Natural killer cell treated with Interleukin-12 subunit alpha and Interleukin-12 subunit beta and Interleukin-15 and Interleukin-18, amount 100 ng/mL, for 72 hours (primary cell): ENCODE data around the gene PHLPP1. TPM values are rescaled to one million over a fixed set of nuclear protein-coding genes. Genes with fewer than 3 reads are reported as not detected.
"Not testable (repeated sequence)": the region's sequence is repeated elsewhere in the genome, so short reads cannot be mapped to it uniquely, and the experiment has no call there.

Experiments
- ATAC-seq, 2 donors: fragments of 150-1000 bp; cut with Tn5 transposase in 1 of 2; sonication (Bioruptor Pico), chemical (Tn5 transposase) in 1 of 2; 2 replicates each; pipeline ENCODE4 v1.10.0; 2021
- DNase-seq: peaks from one replicate; pipeline ENCODE4 v3.0.0; 2022; ENCODE audit warnings: low spot score
- H3K27ac Mint-ChIP-seq, 2 donors: 1 replicate in 1 of 2; 2 replicates in 1 of 2; pipeline ENCODE4 v1.8.0; 2022; ENCODE audit warnings: mixed read lengths in 2 of 2, mild to moderate bottlenecking in 1 of 2, moderate library complexity in 1 of 2
- H3K27me3 Mint-ChIP-seq, 2 donors: 1 replicate in 1 of 2; 2 replicates in 1 of 2; pipeline ENCODE4 v1.8.0; 2022; ENCODE audit warnings: mixed read lengths in 2 of 2
- H3K36me3 Mint-ChIP-seq: one replicate; pipeline ENCODE4 v1.8.0; 2022; ENCODE audit warnings: mixed read lengths
- H3K4me1 Mint-ChIP-seq, 2 donors: 1 replicate in 1 of 2; 2 replicates in 1 of 2; pipeline ENCODE4 v1.8.0; 2022; ENCODE audit warnings: low read depth in 2 of 2, mixed read lengths in 2 of 2, mild to moderate bottlenecking in 1 of 2
- H3K4me3 Mint-ChIP-seq: one replicate; pipeline ENCODE4 v1.8.0; 2022; ENCODE audit warnings: mixed read lengths
- H3K9me3 Mint-ChIP-seq: 2 replicates; pipeline ENCODE4 v1.8.0; 2022; ENCODE audit warnings: mixed read lengths
- total RNA-seq, 2 donors: library from RNA; stranded (reverse); gene quantifications; one replicate each; pipeline ENCODE4 v1.2.3, GENCODE V29; 2022

Gene PHLPP1
- 10 to 100 TPM in 1 of 2 donors, 1 to 10 TPM in 1; 8.3 to 12.7 TPM for total RNA-seq

DNA sequence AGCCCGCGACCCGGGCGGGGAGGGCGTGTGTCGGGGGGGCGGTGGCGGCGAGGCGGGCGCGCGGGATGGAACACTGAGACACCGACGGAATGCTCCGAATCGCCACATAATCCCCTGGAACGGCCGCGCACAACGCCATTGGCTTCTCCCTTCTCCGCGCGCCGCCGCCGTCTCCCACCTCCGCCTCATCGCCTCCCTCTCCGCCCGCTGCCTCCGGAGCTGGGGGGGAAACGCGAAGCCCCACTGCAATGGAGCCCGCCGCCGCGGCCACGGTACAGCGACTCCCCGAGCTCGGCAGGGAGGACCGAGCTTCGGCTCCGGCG, at the start of gene PHLPP1:
TSS of gene PHLPP1 (plus strand) at position 106 of the 323 bp plus-strand sequence. CDS start at position 249, 143 bp downstream.
- H3K4me3 Mint-ChIP-seq = peak within 1 kb of the TSS; percentile 84
- peaks cover 0 to 5% of the 10 kb centered on the region in 2 donors for H3K27me3 Mint-ChIP-seq
- ATAC-seq = peak in 1 of 2 donors; percentile 59
- peaks cover 23 to 30% of the 10 kb centered on the region in 2 donors for H3K4me1 Mint-ChIP-seq
- peak within 1 kb of the TSS; percentile 65 to 78 for H3K27ac Mint-ChIP-seq
- H3K9me3 Mint-ChIP-seq = no peaks in the 10 kb centered on the region
- no peak for DNase-seq
- no peaks in the 10 kb centered on the region for H3K36me3 Mint-ChIP-seq

DNA sequence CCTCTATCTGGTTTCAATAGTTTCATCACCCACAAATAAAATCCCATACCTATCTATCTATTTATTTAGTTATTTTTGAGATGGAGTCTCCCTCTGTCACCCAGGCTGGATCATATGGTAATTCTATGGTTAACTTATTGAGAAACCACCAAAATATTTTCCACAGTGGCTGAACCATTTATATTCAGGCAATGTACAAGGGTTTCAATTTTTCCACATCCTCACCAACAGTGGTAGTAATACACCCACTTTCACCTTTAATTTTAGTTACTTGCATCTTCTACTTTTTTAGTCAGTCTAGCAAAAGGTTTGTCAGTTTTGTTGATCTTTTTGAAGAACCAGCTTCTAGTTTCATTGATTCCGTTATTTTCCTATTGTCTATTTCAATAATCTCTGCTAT, 46.1 kb upstream of the PHLPP1 start:
- ATAC-seq (no peak), DNase-seq (no peak)
- H3K27ac Mint-ChIP-seq = no peak overlapping the region
- no peak overlapping the region for H3K4me3 Mint-ChIP-seq
- peaks cover 2% of the 10 kb centered on the region for H3K9me3 Mint-ChIP-seq
- peaks cover 10 to 14% of the 10 kb centered on the region in 2 donors for H3K27me3 Mint-ChIP-seq
- H3K4me1 Mint-ChIP-seq = no peaks in the 10 kb centered on the region
- peaks cover 6% of the 10 kb centered on the region for H3K36me3 Mint-ChIP-seq

DNA sequence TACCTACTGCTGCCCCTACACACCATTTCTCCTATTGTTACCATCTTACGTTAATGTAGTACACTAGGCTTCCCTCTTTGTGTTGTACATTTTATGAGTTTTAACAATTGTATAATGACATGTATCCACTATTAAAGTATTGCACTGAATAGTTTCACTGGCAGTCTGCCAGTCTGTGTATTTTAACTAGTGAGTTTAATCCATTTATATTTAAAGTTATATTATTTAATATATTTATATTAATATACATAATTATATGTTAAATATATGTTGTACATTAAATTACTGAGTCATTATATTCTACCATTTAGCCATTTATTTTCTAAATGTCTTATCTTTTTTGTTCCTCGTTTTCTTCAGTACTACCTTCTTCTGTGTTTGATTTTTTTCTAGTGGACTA, 44.8 kb upstream of the PHLPP1 start:
- DNase-seq (no peak), ATAC-seq (no peak)
- H3K4me3 Mint-ChIP-seq = no peak overlapping the region

DNA sequence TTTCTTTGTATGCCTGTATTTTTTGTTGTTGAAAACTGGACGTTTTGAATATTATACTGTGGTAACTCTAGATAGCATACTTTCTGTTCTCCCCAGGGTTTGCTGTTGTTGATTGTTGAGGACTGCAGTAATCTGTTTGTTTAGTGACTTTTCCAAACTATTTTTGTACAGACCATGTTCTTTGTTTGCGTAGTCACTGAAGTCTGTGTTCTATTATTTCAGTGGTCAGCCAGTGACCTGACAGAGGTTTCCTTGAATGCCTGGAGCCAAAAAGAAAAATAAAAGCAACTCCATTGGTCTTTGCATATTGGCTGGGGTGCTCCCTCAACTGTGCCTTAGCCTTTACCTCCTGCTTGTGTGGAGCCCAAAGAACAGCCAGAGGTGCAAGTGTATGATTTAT, 42.7 kb upstream of the PHLPP1 start:
- DNase-seq (no peak), ATAC-seq (no peak)
- H3K36me3 Mint-ChIP-seq = peaks cover 6% of the 10 kb centered on the region
- H3K27ac Mint-ChIP-seq = no peak overlapping the region
- H3K4me1 Mint-ChIP-seq = no peaks in the 10 kb centered on the region
- peaks cover 14 to 18% of the 10 kb centered on the region in 2 donors for H3K27me3 Mint-ChIP-seq
- peaks cover 2% of the 10 kb centered on the region for H3K9me3 Mint-ChIP-seq
- H3K4me3 Mint-ChIP-seq = no peak overlapping the region

More for the DNA sequence above, 44.8 kb upstream of the PHLPP1 start:
- H3K27ac Mint-ChIP-seq = no peak overlapping the region
- peaks cover 14 to 18% of the 10 kb centered on the region in 2 donors for H3K27me3 Mint-ChIP-seq
- H3K36me3 Mint-ChIP-seq = peaks cover 6% of the 10 kb centered on the region
- peaks cover 2% of the 10 kb centered on the region for H3K9me3 Mint-ChIP-seq
- no peaks in the 10 kb centered on the region for H3K4me1 Mint-ChIP-seq

DNA sequence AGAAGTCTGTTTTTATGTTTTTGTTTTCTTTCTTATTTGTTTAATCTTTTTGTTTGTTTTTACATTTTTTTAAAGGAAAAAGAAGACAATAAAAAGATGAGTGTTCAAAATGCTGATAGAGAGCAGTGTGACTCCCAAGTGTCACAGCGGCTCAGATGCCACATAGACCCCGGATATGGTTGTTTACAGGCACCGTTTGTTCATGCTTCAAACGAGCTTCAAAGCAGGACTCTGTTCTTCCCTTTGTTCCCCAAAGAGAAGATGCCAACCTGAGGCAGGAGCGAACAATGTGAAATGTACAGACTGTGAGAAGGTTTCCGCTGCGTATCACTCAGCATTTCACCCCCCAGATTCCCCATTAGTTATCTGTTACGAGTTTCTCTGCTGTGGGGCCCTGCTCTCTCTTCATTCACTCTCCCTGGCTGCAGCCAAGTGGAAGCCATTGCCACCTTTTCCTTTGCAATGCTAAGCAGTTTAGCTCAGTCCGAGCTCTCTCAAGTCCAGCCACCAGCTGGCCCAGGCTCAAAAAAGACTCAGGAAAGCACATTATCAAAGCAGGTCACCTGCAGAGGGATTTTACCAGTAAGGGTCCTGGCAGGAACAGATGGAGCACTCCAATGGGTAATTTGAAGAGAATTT, 36.4 kb upstream of the PHLPP1 start:
- H3K4me1 Mint-ChIP-seq = no peaks in the 10 kb centered on the region
- no peak for ATAC-seq
- H3K27me3 Mint-ChIP-seq = peaks cover 4 to 6% of the 10 kb centered on the region in 2 donors
- no peaks in the 10 kb centered on the region for H3K36me3 Mint-ChIP-seq
- no peak overlapping the region for H3K27ac Mint-ChIP-seq
- H3K4me3 Mint-ChIP-seq = no peak overlapping the region
- no peak for DNase-seq
- no peaks in the 10 kb centered on the region for H3K9me3 Mint-ChIP-seq

- Mint-ChIP-seq H3K4me3 (no peak overlapping the region), H3K36me3 (no peaks in the 10 kb centered on the region), H3K4me1 (no peaks in the 10 kb centered on the region), H3K9me3 (no peaks in the 10 kb centered on the region), H3K27me3 (peaks cover 4 to 6% of the 10 kb centered on the region in 2 donors), H3K27ac (no peak overlapping the region)
- no peak for DNase-seq
- no peak for ATAC-seq
Observed at GRCh38 chr18:62682371-62682770, 33.0 kb upstream of the PHLPP1 start.

DNA sequence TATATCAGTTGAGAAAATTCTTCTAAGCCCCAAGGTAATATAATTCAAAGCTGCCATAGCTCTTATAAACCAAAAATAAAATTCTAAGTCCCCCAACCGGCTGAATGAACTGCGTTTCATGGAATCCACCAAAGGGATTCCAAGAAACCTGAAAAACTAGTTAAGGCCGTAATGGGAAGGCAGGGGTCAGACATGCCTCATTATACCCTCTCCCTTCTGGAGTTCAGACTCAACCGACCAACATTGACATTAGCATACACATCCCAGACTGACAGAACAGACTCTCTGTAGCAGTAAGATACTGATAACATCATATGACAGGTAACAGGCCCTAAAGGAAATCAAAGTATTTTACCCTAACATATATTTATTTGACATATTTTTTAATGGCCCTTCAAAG, 31.4 kb upstream of the PHLPP1 start:
- Mint-ChIP-seq H3K27me3 (peaks cover 4 to 6% of the 10 kb centered on the region in 2 donors), H3K9me3 (peaks cover 5% of the 10 kb centered on the region), H3K4me3 (no peak overlapping the region), H3K36me3 (peaks cover 8% of the 10 kb centered on the region), H3K27ac (no peak overlapping the region), H3K4me1 (no peaks in the 10 kb centered on the region)
- DNase-seq (no peak), ATAC-seq (no peak)

GRCh38 chr18:62688743-62689317, 26.5 kb upstream of the PHLPP1 start:
- H3K4me3 Mint-ChIP-seq = no peak overlapping the region
- H3K9me3 Mint-ChIP-seq = peaks cover 9% of the 10 kb centered on the region
- no peak overlapping the region for H3K27ac Mint-ChIP-seq
- ATAC-seq (no peak), DNase-seq (no peak)
- H3K27me3 Mint-ChIP-seq = peaks cover 7 to 19% of the 10 kb centered on the region in 2 donors
- H3K4me1 Mint-ChIP-seq = no peaks in the 10 kb centered on the region
- peaks cover 20% of the 10 kb centered on the region for H3K36me3 Mint-ChIP-seq

- ATAC-seq = no peak
Observed at GRCh38 chr18:62690236-62690815, 25.0 kb upstream of the PHLPP1 start.

GRCh38 chr18:62693659-62694058, 21.7 kb upstream of the PHLPP1 start:
- H3K36me3 Mint-ChIP-seq = peaks cover 13% of the 10 kb centered on the region
- no peak for ATAC-seq

More at GRCh38 chr18:62690236-62690815, 25.0 kb upstream of the PHLPP1 start:
- no peaks in the 10 kb centered on the region for H3K4me1 Mint-ChIP-seq
- H3K27ac Mint-ChIP-seq = no peak overlapping the region
- H3K4me3 Mint-ChIP-seq = no peak overlapping the region
- H3K27me3 Mint-ChIP-seq = peaks cover 4 to 15% of the 10 kb centered on the region in 2 donors
- DNase-seq = no peak
- peaks cover 9% of the 10 kb centered on the region for H3K9me3 Mint-ChIP-seq
- peaks cover 20% of the 10 kb centered on the region for H3K36me3 Mint-ChIP-seq

GRCh38 chr18:62697636-62698035, 17.7 kb upstream of the PHLPP1 start:
- DNase-seq (no peak), ATAC-seq (no peak)
- Mint-ChIP-seq H3K36me3 (no peaks in the 10 kb centered on the region), H3K27ac (no peak overlapping the region), H3K4me1 (peaks cover 0 to 3% of the 10 kb centered on the region in 2 donors), H3K9me3 (no peaks in the 10 kb centered on the region), H3K27me3 (peaks cover 6 to 17% of the 10 kb centered on the region in 2 donors), H3K4me3 (no peak overlapping the region)

More at GRCh38 chr18:62693659-62694058, 21.7 kb upstream of the PHLPP1 start:
- Mint-ChIP-seq H3K4me3 (no peak overlapping the region), H3K27ac (no peak overlapping the region), H3K9me3 (peaks cover 4% of the 10 kb centered on the region), H3K4me1 (no peaks in the 10 kb centered on the region), H3K27me3 (peaks cover 6 to 21% of the 10 kb centered on the region in 2 donors)
- DNase-seq = no peak

- no peak for DNase-seq
- peaks cover 11 to 17% of the 10 kb centered on the region in 2 donors for H3K27me3 Mint-ChIP-seq
- no peaks in the 10 kb centered on the region for H3K36me3 Mint-ChIP-seq
- H3K9me3 Mint-ChIP-seq = no peaks in the 10 kb centered on the region
- H3K27ac Mint-ChIP-seq = no peak overlapping the region
- no peak for ATAC-seq
- H3K4me1 Mint-ChIP-seq = peaks cover 0 to 3% of the 10 kb centered on the region in 2 donors
- no peak overlapping the region for H3K4me3 Mint-ChIP-seq
Observed at GRCh38 chr18:62702259-62702658, 13.1 kb upstream of the PHLPP1 start.

DNA sequence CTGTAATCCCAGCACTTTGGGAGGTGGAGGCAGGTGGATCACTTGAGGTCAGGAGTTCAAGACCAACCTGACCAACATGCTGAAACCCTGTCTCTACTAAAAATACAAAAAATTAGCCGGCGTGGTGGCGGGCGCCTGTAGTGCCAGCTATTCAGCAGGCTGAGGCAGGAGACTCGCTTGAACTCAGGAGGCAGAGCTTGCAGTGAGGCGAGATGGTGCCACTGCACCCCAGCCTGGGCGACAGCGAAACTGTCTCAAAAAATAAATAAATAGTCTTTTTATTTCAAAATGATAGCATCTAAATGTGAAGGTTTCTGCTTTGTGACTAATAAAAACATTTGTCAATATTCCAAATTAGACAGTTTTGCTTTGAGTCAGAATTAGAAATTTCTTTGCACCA, 8.5 kb upstream of the PHLPP1 start:
- H3K4me1 Mint-ChIP-seq, DNase-seq, H3K36me3 Mint-ChIP-seq, H3K27ac Mint-ChIP-seq, ATAC-seq, H3K9me3 Mint-ChIP-seq, H3K4me3 Mint-ChIP-seq: not testable (repeated sequence)
- peaks cover 11 to 12% of the 10 kb centered on the region in 2 donors for H3K27me3 Mint-ChIP-seq

GRCh38 chr18:62709908-62710307, 5.4 kb upstream of the PHLPP1 start:
- not testable (repeated sequence) for DNase-seq, H3K36me3 Mint-ChIP-seq, H3K27ac Mint-ChIP-seq, ATAC-seq, H3K4me1 Mint-ChIP-seq, H3K4me3 Mint-ChIP-seq, H3K9me3 Mint-ChIP-seq
- H3K27me3 Mint-ChIP-seq = peaks cover 9 to 12% of the 10 kb centered on the region in 2 donors
